Neural progenitor cell (in vitro differentiated cells): Measurements from ENCODE around the gene TSPAN3. TPM values are rescaled to one million over a fixed set of nuclear protein-coding genes. Genes with fewer than 3 reads are reported as not detected.

Experiments used
- DNase-seq: peaks from one replicate; pipeline ENCODE4 v3.0.0-alpha.2; 2016; ENCODE audit warnings: low spot score
- H2AFZ ChIP-seq: fragments of 200-600 bp; sonication (generic); replicated peaks from 2 replicates; pipeline ENCODE4 v1.6.1; 2016; ENCODE audit warnings: antibody characterized with exemption
- H3F3A ChIP-seq: fragments of 200-600 bp; sonication (generic); 2 replicates; pipeline ENCODE4 v1.6.1; 2016; ENCODE audit warnings: antibody characterized with exemption, low read depth
- H3K27ac ChIP-seq: fragments of 200-600 bp; sonication (generic); 2 replicates; pipeline ENCODE4 v1.5.1; 2016; ENCODE audit warnings: mild to moderate bottlenecking
- H3K27me3 ChIP-seq: fragments of 200-600 bp; sonication (generic); 2 replicates; pipeline ENCODE4 v1.6.1; 2016; ENCODE audit warnings: mild to moderate bottlenecking, moderate library complexity
- H3K36me3 ChIP-seq: fragments of 200-600 bp; sonication (generic); 2 replicates; pipeline ENCODE4 v1.5.1; 2016
- H3K4me1 ChIP-seq: fragments of 200-600 bp; sonication (generic); 2 replicates; pipeline ENCODE4 v1.6.1; 2016; ENCODE audit warnings: mixed run types
- H3K4me2 ChIP-seq: fragments of 200-600 bp; sonication (generic); 2 replicates; pipeline ENCODE4 v1.6.1; 2016
- H3K4me3 ChIP-seq: fragments of 200-600 bp; sonication (generic); 2 replicates; pipeline ENCODE4 v1.5.1; 2016
- H3K79me2 ChIP-seq: fragments of 200-600 bp; sonication (generic); 2 replicates; pipeline ENCODE4 v1.6.1; 2016; ENCODE audit warnings: low read depth
- H3K9ac ChIP-seq: fragments of 200-600 bp; sonication (generic); 2 replicates; pipeline ENCODE4 v1.6.1; 2016
- H3K9me3 ChIP-seq: fragments of 200-600 bp; sonication (generic); 2 replicates; pipeline ENCODE4 v1.5.1; 2016; ENCODE audit warnings: low read depth
- H4K20me1 ChIP-seq: fragments of 200-600 bp; sonication (generic); 2 replicates; pipeline ENCODE4 v1.6.1; 2016; ENCODE audit warnings: low read depth
- H3K27ac Mint-ChIP-seq: 3 replicates; pipeline ENCODE4 v1.8.0; 2021; ENCODE audit warnings: mixed read lengths
- H3K27me3 Mint-ChIP-seq: 2 replicates; pipeline ENCODE4 v1.8.0; 2022; ENCODE audit warnings: low read depth, mild to moderate bottlenecking, inconsistent platforms, moderate library complexity, mixed read lengths; ENCODE audit not compliant: insufficient read depth
- H3K36me3 Mint-ChIP-seq: 3 replicates; pipeline ENCODE4 v1.8.0; 2021; ENCODE audit warnings: mixed read lengths
- H3K4me1 Mint-ChIP-seq: 3 replicates; pipeline ENCODE4 v1.8.0; 2021; ENCODE audit warnings: mixed read lengths
- H3K4me3 Mint-ChIP-seq: 3 replicates; pipeline ENCODE4 v1.8.0; 2021; ENCODE audit warnings: mild to moderate bottlenecking, moderate library complexity, mixed read lengths
- H3K9me3 Mint-ChIP-seq: 3 replicates; pipeline ENCODE4 v1.8.0; 2020; ENCODE audit warnings: mixed read lengths
- EZH2 ChIP-seq: fragments of 200-600 bp; sonication (generic); IDR thresholded peaks from 2 replicates; pipeline ENCODE4 v1.6.1; 2017; ENCODE audit warnings: antibody characterized with exemption, mild to moderate bottlenecking, moderate library complexity
- EZH2phosphoT487 ChIP-seq: fragments of 200-600 bp; sonication (generic); IDR thresholded peaks from 2 replicates; pipeline ENCODE4 v1.6.1; 2017; ENCODE audit warnings: antibody characterized with exemption
- total RNA-seq: library from RNA; depleted of rRNA; stranded (reverse); fragments of >200 nt; gene quantifications from 2 replicates; pipeline ENCODE4 v1.2.3, GENCODE V29; 2015; ENCODE audit warnings: low replicate concordance
- TF ChIP-seq, protein P1 (sequence below): fragments of 200-600 bp; sonication (generic); IDR thresholded peaks from 2 replicates; pipeline ENCODE4 v1.5.1; 2017; ENCODE audit warnings: antibody characterized with exemption, mild to moderate bottlenecking

Gene TSPAN3
- total RNA-seq, 1 donor from 2014 or later, result 474 TPM

DNA sequence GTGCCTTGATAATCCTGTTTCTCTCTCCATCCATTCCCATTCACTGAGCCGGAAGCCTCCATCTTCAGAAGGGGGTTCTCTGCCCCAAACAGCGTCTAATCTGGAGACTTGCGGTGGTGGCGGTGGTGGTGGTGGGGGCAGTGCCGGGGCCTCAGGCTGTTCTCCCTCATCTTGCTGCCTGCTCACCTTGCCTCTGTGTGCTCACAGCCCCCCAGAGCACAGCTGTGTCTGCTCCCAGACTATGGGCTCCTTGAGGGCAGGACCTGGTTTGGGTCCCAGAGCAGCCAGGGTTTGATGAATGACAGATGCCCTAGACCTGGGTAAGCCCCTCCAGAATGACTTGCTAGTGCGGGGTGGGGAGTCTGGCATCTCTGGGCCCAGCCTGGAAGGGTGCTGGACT, 76.4 kb downstream of the TSPAN3 start:
- Mint-ChIP-seq H3K4me3 (no peak overlapping the region), H3K27me3 (peaks cover 8% of the 10 kb centered on the region), H3K27ac (no peak overlapping the region), H3K4me1 (peaks cover 19% of the 10 kb centered on the region), H3K9me3 (no peaks in the 10 kb centered on the region), H3K36me3 (no peaks in the 10 kb centered on the region)
- Histone ChIP-seq H3K4me3 (no peak overlapping the region), H3F3A (no peaks in the 10 kb centered on the region), H3K79me2 (no peaks in the 10 kb centered on the region), H3K9ac (no peak overlapping the region), H3K9me3 (no peaks in the 10 kb centered on the region), H4K20me1 (no peaks in the 10 kb centered on the region), H3K4me1 (no peaks in the 10 kb centered on the region), H3K4me2 (no peak overlapping the region), H3K36me3 (no peaks in the 10 kb centered on the region), H3K27me3 (no peaks in the 10 kb centered on the region), H3K27ac (no peak overlapping the region), H2AFZ (no peak overlapping the region)
- TF ChIP-seq, protein P1, sequence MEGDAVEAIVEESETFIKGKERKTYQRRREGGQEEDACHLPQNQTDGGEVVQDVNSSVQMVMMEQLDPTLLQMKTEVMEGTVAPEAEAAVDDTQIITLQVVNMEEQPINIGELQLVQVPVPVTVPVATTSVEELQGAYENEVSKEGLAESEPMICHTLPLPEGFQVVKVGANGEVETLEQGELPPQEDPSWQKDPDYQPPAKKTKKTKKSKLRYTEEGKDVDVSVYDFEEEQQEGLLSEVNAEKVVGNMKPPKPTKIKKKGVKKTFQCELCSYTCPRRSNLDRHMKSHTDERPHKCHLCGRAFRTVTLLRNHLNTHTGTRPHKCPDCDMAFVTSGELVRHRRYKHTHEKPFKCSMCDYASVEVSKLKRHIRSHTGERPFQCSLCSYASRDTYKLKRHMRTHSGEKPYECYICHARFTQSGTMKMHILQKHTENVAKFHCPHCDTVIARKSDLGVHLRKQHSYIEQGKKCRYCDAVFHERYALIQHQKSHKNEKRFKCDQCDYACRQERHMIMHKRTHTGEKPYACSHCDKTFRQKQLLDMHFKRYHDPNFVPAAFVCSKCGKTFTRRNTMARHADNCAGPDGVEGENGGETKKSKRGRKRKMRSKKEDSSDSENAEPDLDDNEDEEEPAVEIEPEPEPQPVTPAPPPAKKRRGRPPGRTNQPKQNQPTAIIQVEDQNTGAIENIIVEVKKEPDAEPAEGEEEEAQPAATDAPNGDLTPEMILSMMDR, result no peak
- TF ChIP-seq EZH2phosphoT487 (no peak), EZH2 (no peak)
- no peak for DNase-seq

DNA sequence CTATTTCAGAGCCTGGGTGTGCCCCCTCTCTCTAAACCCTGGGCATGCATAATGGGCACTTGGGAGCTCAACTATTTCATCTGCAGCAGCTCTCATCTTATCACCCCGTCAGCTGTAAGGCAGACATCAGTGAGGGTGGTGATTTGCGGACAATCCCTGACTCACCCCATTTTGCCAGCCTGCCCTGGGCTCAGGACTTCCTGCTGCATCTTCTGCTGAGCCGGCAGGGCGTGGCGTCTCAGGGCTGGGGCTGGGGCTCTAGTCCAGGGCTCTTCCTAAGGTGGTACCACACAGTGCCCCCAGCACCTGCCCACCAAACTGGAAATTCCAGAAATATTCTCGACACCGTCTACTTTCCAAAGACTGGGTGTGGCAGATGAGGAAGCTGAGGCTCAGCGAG, 76.9 kb downstream of the TSPAN3 start:
- Histone ChIP-seq H3K9me3 (no peaks in the 10 kb centered on the region), H3K4me1 (peaks cover 1% of the 10 kb centered on the region), H3K4me2 (no peak overlapping the region), H2AFZ (no peak overlapping the region), H3K4me3 (no peak overlapping the region), H3K79me2 (no peaks in the 10 kb centered on the region), H3K9ac (no peak overlapping the region), H3F3A (no peaks in the 10 kb centered on the region), H3K27me3 (no peaks in the 10 kb centered on the region), H3K27ac (no peak overlapping the region), H4K20me1 (no peaks in the 10 kb centered on the region), H3K36me3 (no peaks in the 10 kb centered on the region)
- no peak for DNase-seq
- Mint-ChIP-seq H3K36me3 (no peaks in the 10 kb centered on the region), H3K4me1 (peaks cover 15% of the 10 kb centered on the region), H3K27me3 (peaks cover 8% of the 10 kb centered on the region), H3K4me3 (no peak overlapping the region), H3K9me3 (no peaks in the 10 kb centered on the region), H3K27ac (no peak overlapping the region)
- no peak for TF ChIP-seq EZH2
- no peak for TF ChIP-seq EZH2phosphoT487
- TF ChIP-seq, protein P1, result no peak

DNA sequence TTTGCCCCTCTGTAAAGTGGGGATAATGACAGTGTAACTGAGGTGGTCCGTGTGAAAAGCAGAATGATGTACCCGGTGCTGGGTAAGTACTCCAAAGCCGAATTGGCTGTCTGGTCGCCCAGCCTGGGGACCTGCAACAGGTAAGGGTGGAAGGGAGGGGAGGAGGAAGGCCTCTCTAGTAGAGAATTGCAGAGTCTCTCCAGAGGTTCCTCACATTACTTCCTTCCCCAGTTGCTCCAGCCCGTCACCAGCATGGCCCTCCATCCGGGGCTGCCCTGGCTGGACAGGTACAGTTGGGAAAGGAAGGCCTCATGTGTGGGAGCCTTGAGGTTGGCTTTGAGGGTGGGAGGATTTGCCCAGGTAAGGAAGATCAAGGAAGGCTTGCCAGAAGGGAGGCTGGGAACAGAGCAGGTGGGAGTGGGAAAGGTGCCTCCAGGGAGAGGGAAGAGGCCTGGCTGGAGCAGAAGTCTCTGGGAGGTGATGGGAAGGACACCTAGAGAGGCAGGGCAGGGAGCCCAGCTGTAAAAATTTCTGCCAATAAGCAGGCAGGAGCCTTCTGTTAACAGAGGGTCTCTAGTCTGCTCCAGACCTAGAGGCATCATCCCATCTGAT, 77.7 kb downstream of the TSPAN3 start:
- no peaks in the 10 kb centered on the region for H4K20me1 ChIP-seq
- H3K4me3 ChIP-seq, result no peak overlapping the region
- H3K27ac Mint-ChIP-seq, result peak overlapping the region; percentile 60
- H3K4me1 ChIP-seq, result peaks cover 3% of the 10 kb centered on the region
- H3K27me3 ChIP-seq, result no peaks in the 10 kb centered on the region
- no peaks in the 10 kb centered on the region for H3K9me3 Mint-ChIP-seq
- no peak overlapping the region for H3K9ac ChIP-seq
- H3K27me3 Mint-ChIP-seq, result peaks cover 8% of the 10 kb centered on the region
- H3K9me3 ChIP-seq, result no peaks in the 10 kb centered on the region
- H3K27ac ChIP-seq, result no peak overlapping the region
- H3K4me3 Mint-ChIP-seq, result no peak overlapping the region
- no peak for DNase-seq
- no peak overlapping the region for H2AFZ ChIP-seq
- H3K4me1 Mint-ChIP-seq, result peaks cover 12% of the 10 kb centered on the region
- no peaks in the 10 kb centered on the region for H3K79me2 ChIP-seq
- H3K36me3 Mint-ChIP-seq, result no peaks in the 10 kb centered on the region
- no peaks in the 10 kb centered on the region for H3F3A ChIP-seq
- H3K36me3 ChIP-seq, result no peaks in the 10 kb centered on the region
- no peak for TF ChIP-seq EZH2
- no peak for TF ChIP-seq EZH2phosphoT487
- TF ChIP-seq, protein P1, result no peak
- H3K4me2 ChIP-seq, result no peak overlapping the region
